GM21528 (cell line): ENCODE measurements around the gene DDX10.

Experiments
- ATAC-seq: cut with Tn5 transposase; IDR thresholded peaks from one replicate; pipeline ENCODE4 v1.9.1; 2021; ENCODE audit warnings: mild to moderate bottlenecking, moderate library complexity; ENCODE audit not compliant: unreplicated experiment, low FRiP score

DDX10 gene

GRCh38 chr11:108926171-108926840 lies 261.4 kb downstream of the DDX10 start:
- ATAC-seq, result no peak

GRCh38 chr11:108926841-108927577 lies 262.1 kb downstream of the DDX10 start:
- ATAC-seq, result no peak

- no peak for ATAC-seq
These were observed 263.1 kb downstream of the DDX10 start for GRCh38 chr11:108927791-108928545.

GRCh38 chr11:108929241-108929640 lies 264.4 kb downstream of the DDX10 start:
- ATAC-seq, result no peak

GRCh38 chr11:108931168-108931567 lies 266.3 kb downstream of the DDX10 start:
- no peak for ATAC-seq

GRCh38 chr11:108933630-108934029 lies 268.8 kb downstream of the DDX10 start:
- no peak for ATAC-seq

GRCh38 chr11:108934289-108934688 lies 269.4 kb downstream of the DDX10 start:
- no peak for ATAC-seq

- ATAC-seq, result no peak
These were observed 269.8 kb downstream of the DDX10 start for GRCh38 chr11:108934696-108935095.

GRCh38 chr11:108937746-108938145 lies 272.9 kb downstream of the DDX10 start:
- no peak for ATAC-seq

- no peak for ATAC-seq
These were observed 273.7 kb downstream of the DDX10 start for GRCh38 chr11:108938604-108939003.

- no peak for ATAC-seq
These were observed 274.3 kb downstream of the DDX10 start for GRCh38 chr11:108939135-108939534.

GRCh38 chr11:108943853-108944252 lies 279.0 kb downstream of the DDX10 start:
- ATAC-seq, result no peak

- ATAC-seq, result no peak
These were observed 279.8 kb downstream of the DDX10 start for GRCh38 chr11:108944471-108945178.

GRCh38 chr11:108945341-108945740 lies 280.5 kb downstream of the DDX10 start:
- ATAC-seq, result no peak

GRCh38 chr11:108947654-108948570 lies 283.0 kb downstream of the DDX10 start:
- no peak for ATAC-seq

GRCh38 chr11:108958368-108959104 lies 293.7 kb downstream of the DDX10 start:
- no peak for ATAC-seq

- ATAC-seq, result no peak
These were observed 294.4 kb downstream of the DDX10 start for GRCh38 chr11:108959105-108959761.

- ATAC-seq, result no peak
These were observed 295.0 kb downstream of the DDX10 start for GRCh38 chr11:108959874-108960273.

- no peak for ATAC-seq
These were observed 295.6 kb downstream of the DDX10 start for GRCh38 chr11:108960501-108960900.
